ENCODE data around the gene ASB7. TPM values are rescaled to one million over a fixed set of nuclear protein-coding genes. Genes with fewer than 3 reads are reported as not detected.

ASB7 gene
- total RNA-seq, 1 experiment from 2014 or later: 17.9 TPM

GRCh38 chr15:100598655-100599054, 3.7 kb upstream of the ASB7 start:
- H3K9me3 ChIP-seq (ENCODE audit: insufficient read depth, low read depth): no peaks in the 10 kb centered on the region
- CTCF ChIA-PET: no interaction called here
- H3K4me1 ChIP-seq (replicated peaks; ENCODE audit: insufficient read depth): peaks cover 11% of the 10 kb centered on the region
- no peak for TF ChIP-seq CTCF (conservative IDR thresholded peaks at IDR 0.05)
- no peak for TF ChIP-seq EZH2 (IDR thresholded peaks at IDR 0.05; ENCODE audit: low read depth)
- BruUV-seq (replicated peaks): no TSS peak
- H3K4me3 ChIP-seq: no peak overlapping the region
- DNase-seq: no peak
- no peak overlapping the region for H3K27ac ChIP-seq
- H3K9me2 ChIP-seq (ENCODE audit: insufficient read depth): no peaks in the 10 kb centered on the region
- no peaks in the 10 kb centered on the region for H3F3A ChIP-seq (ENCODE audit: insufficient read depth, low read depth)
- no peaks in the 10 kb centered on the region for H3K36me3 ChIP-seq (ENCODE audit: low read depth)
- H2AFZ ChIP-seq: no peak overlapping the region
- H3K79me2 ChIP-seq (ENCODE audit: low read depth): peaks cover 78% of the 10 kb centered on the region
- no peaks in the 10 kb centered on the region for H4K20me1 ChIP-seq (ENCODE audit: insufficient read depth)
- no peaks in the 10 kb centered on the region for H3K27me3 ChIP-seq (ENCODE audit: insufficient read depth, low read depth)
- intact Hi-C loops (cut with micrococcal nuclease; ENCODE audit: unreplicated experiment): no loop called here
- POLR2A ChIA-PET (ENCODE audit: unreplicated experiment): no interaction called here
- H3K4me2 ChIP-seq: no peak overlapping the region

GRCh38 chr15:100601163-100601562, 1.2 kb upstream of the ASB7 start:
- H4K20me1 ChIP-seq (ENCODE audit: insufficient read depth): peaks cover 2% of the 10 kb centered on the region; the same call in 1 of the 2 replicates
- intact Hi-C loops (cut with micrococcal nuclease; ENCODE audit: unreplicated experiment): loop anchor here (5.0 to 10.0 kb wide), 3 partner anchors 651 to 1326 kb away; partner anchors contain the start of gene CHSY1
- no peaks in the 10 kb centered on the region for H3F3A ChIP-seq (ENCODE audit: insufficient read depth, low read depth)
- peak overlapping the region; percentile 96 for H2AFZ ChIP-seq
- H3K4me2 ChIP-seq: peak overlapping the region; percentile 95
- H3K4me3 ChIP-seq: peak overlapping the region; percentile 83
- peaks cover 20% of the 10 kb centered on the region for H3K4me1 ChIP-seq (replicated peaks; ENCODE audit: insufficient read depth)
- H3K9me2 ChIP-seq (ENCODE audit: insufficient read depth): no peaks in the 10 kb centered on the region
- TF ChIP-seq CTCF (conservative IDR thresholded peaks at IDR 0.05) (no peak), EZH2 (IDR thresholded peaks at IDR 0.05; ENCODE audit: low read depth) (no peak)
- H3K27ac ChIP-seq: no peak overlapping the region
- peaks cover 18% of the 10 kb centered on the region for H3K36me3 ChIP-seq (ENCODE audit: low read depth)
- ChIA-PET POLR2A (ENCODE audit: unreplicated experiment) (no interaction called here), CTCF (no interaction called here)
- no peaks in the 10 kb centered on the region for H3K27me3 ChIP-seq (ENCODE audit: insufficient read depth, low read depth)
- BruUV-seq (replicated peaks): no TSS peak
- no peaks in the 10 kb centered on the region for H3K9me3 ChIP-seq (ENCODE audit: insufficient read depth, low read depth)
- peaks cover 90% of the 10 kb centered on the region for H3K79me2 ChIP-seq (ENCODE audit: low read depth)
- DNase-seq: peak in 1 of 2 experiments; percentile 3

- H3K9me3 ChIP-seq (ENCODE audit: insufficient read depth, low read depth): no peaks in the 10 kb centered on the region
- peak overlapping the region; percentile 95 for H3K4me2 ChIP-seq
- H2AFZ ChIP-seq: peak overlapping the region; percentile 96
- H3F3A ChIP-seq (ENCODE audit: insufficient read depth, low read depth): no peaks in the 10 kb centered on the region
- no peak overlapping the region for H3K27ac ChIP-seq
- TF ChIP-seq CTCF (conservative IDR thresholded peaks at IDR 0.05) (no peak), EZH2 (IDR thresholded peaks at IDR 0.05; ENCODE audit: low read depth) (no peak)
- H3K36me3 ChIP-seq (ENCODE audit: low read depth): peaks cover 19% of the 10 kb centered on the region
- ChIA-PET CTCF (interaction anchor here (0.6 to 1.3 kb wide), 2 partner anchors 95 to 252 kb away, joined by 3 read pairs; no protein-coding TSS in a partner anchor), POLR2A (ENCODE audit: unreplicated experiment) (interaction anchor here (0.8 kb wide), 1 partner anchor 1035 kb away, joined by 6 read pairs; no protein-coding TSS in a partner anchor)
- BruUV-seq (replicated peaks): TSS peak; percentile 37
- peak overlapping the region; percentile 83 for H3K4me3 ChIP-seq
- peaks cover 5% of the 10 kb centered on the region; the same call in 1 of the 2 replicates for H4K20me1 ChIP-seq (ENCODE audit: insufficient read depth)
- H3K4me1 ChIP-seq (replicated peaks; ENCODE audit: insufficient read depth): peaks cover 20% of the 10 kb centered on the region
- DNase-seq: no peak
- no peaks in the 10 kb centered on the region for H3K9me2 ChIP-seq (ENCODE audit: insufficient read depth)
- peaks cover 91% of the 10 kb centered on the region for H3K79me2 ChIP-seq (ENCODE audit: low read depth)
- intact Hi-C loops (cut with micrococcal nuclease; ENCODE audit: unreplicated experiment): loop anchor here (1.0 to 10.0 kb wide), 4 partner anchors 251 to 1327 kb away; partner anchors contain the start of gene CHSY1
- no peaks in the 10 kb centered on the region for H3K27me3 ChIP-seq (ENCODE audit: insufficient read depth, low read depth)
Measured at GRCh38 chr15:100601617-100602063, 749 bp upstream of the ASB7 start.

All from PC-9 (cell line).